Liver (tissue), 9 donors: ENCODE data around the gene TOP2A. TPM values are rescaled to one million over a fixed set of nuclear protein-coding genes. Genes with fewer than 3 reads are reported as not detected.

ENCODE experiments used
- DNase-seq: peaks from one replicate; pipeline ENCODE4 v3.0.0-alpha.2; 2017; ENCODE audit warnings: low spot score
- H3K27ac ChIP-seq, 2 donors: one replicate each; pipeline ENCODE4 v1.7.0; 2013; ENCODE audit warnings: inconsistent platforms in 2 of 2, low read length in 2 of 2, control low read depth in 1 of 2, low read depth in 1 of 2, mild to moderate bottlenecking in 1 of 2
- H3K27me3 ChIP-seq, 4 donors: one replicate each; pipeline versions ENCODE4 v1.6.1 to v1.7.0; 2013; ENCODE audit warnings: low read length in 3 of 4, inconsistent platforms in 1 of 4, mild to moderate bottlenecking in 1 of 4, moderate library complexity in 1 of 4; ENCODE audit not compliant: control insufficient read depth in 4 of 4, insufficient read depth in 4 of 4
- H3K36me3 ChIP-seq, 4 donors: one replicate each; pipeline versions ENCODE4 v1.6.1 to v1.7.0; 2013; ENCODE audit warnings: low read length in 3 of 4, mild to moderate bottlenecking in 3 of 4, low read depth in 1 of 4, moderate library complexity in 1 of 4; ENCODE audit not compliant: control insufficient read depth in 4 of 4, insufficient read depth in 3 of 4
- H3K4me1 ChIP-seq, 4 donors: one replicate each; pipeline versions ENCODE4 v1.6.1 to v1.7.0; 2013; ENCODE audit warnings: low read length in 3 of 4, mild to moderate bottlenecking in 3 of 4, moderate library complexity in 1 of 4; ENCODE audit not compliant: control insufficient read depth in 4 of 4, insufficient read depth in 4 of 4
- H3K4me3 ChIP-seq, 3 donors: one replicate each; pipeline versions ENCODE4 v1.6.1 to v1.7.0; 2013; ENCODE audit warnings: low read length in 3 of 3, control low read depth in 1 of 3, low read depth in 1 of 3, mild to moderate bottlenecking in 1 of 3
- H3K9ac ChIP-seq, 2 donors: one replicate each; pipeline ENCODE4 v1.7.0; 2013; ENCODE audit warnings: low read length in 2 of 2, mild to moderate bottlenecking in 2 of 2, moderate library complexity in 2 of 2, control low read depth in 1 of 2, low read depth in 1 of 2
- H3K9me3 ChIP-seq, 4 donors: one replicate each; pipeline versions ENCODE4 v1.6.1 to v1.7.0; 2013; ENCODE audit warnings: low read length in 3 of 4; ENCODE audit not compliant: control insufficient read depth in 4 of 4
- EGR1 ChIP-seq, 2 donors: IDR thresholded peaks; 2 replicates each; pipeline ENCODE4 v1.6.1; 2016 to 2018; ENCODE audit warnings: antibody characterized with exemption in 2 of 2, low read depth in 2 of 2
- FOXA1 ChIP-seq: IDR thresholded peaks from 2 replicates; pipeline ENCODE4 v1.6.1; 2016; ENCODE audit warnings: antibody characterized with exemption
- HNF4A ChIP-seq, 2 donors: conservative IDR thresholded peaks; 2 replicates each; pipeline ENCODE4 v1.6.1; 2016; ENCODE audit warnings: antibody characterized with exemption in 2 of 2, mild to moderate bottlenecking in 2 of 2
- HNF4G ChIP-seq: IDR thresholded peaks from 2 replicates; pipeline ENCODE4 v1.6.1; 2016; ENCODE audit warnings: antibody characterized with exemption
- NR2F2 ChIP-seq: IDR thresholded peaks from 2 replicates; pipeline ENCODE4 v1.6.1; 2016; ENCODE audit warnings: antibody characterized with exemption
- RAD21 ChIP-seq, 2 donors: IDR thresholded peaks; 2 replicates each; pipeline ENCODE4 v1.6.1; 2016; ENCODE audit warnings: antibody characterized with exemption in 2 of 2, mild to moderate bottlenecking in 2 of 2
- RXRA ChIP-seq, 2 donors: IDR thresholded peaks; 2 replicates each; pipeline ENCODE4 v1.6.1; 2017 to 2018; ENCODE audit warnings: antibody characterized with exemption in 2 of 2, mild to moderate bottlenecking in 1 of 2
- SP1 ChIP-seq: IDR thresholded peaks from 2 replicates; pipeline ENCODE4 v1.6.1; 2018; ENCODE audit warnings: antibody characterized with exemption, mild to moderate bottlenecking
- TAF1 ChIP-seq: conservative IDR thresholded peaks from 2 replicates; pipeline ENCODE4 v1.6.1; 2016; ENCODE audit warnings: antibody characterized with exemption, mild to moderate bottlenecking
- WGBS: extraction: QIAGEN DNeasy Blood & Tissue Kit; methylation state at CpG from one replicate; pipeline ENCODE4 v1.1.7; 2013; 5-methylcytosine and 5-hydroxymethylcytosine counted together
- polyA plus RNA-seq, 2 donors: library from polyadenylated mRNA; stranded (reverse) in 1 of 2; unstranded in 1 of 2; fragments of 200-250 nt in 1 of 2; fragments of >200 nt in 1 of 2; fragmentation: Nextera tagmentation in 1 of 2; extraction: Ambion mirVana in 1 of 2; gene quantifications; one replicate each; pipeline versions ENCODE4 v1.2.1 to v1.2.3, GENCODE V29; 2013 to 2015
- total RNA-seq, 2 donors: library from RNA; depleted of rRNA; stranded (reverse); fragments of >200 nt; gene quantifications; one replicate each; pipeline ENCODE4 v1.2.3, GENCODE V29; 2014
- TF ChIP-seq, protein P1 (sequence below): IDR thresholded peaks from 2 replicates; pipeline ENCODE4 v1.6.1; 2016; ENCODE audit warnings: antibody characterized with exemption
- TF ChIP-seq, protein P2 (sequence below): IDR thresholded peaks from 2 replicates; pipeline ENCODE4 v1.6.1; 2016; ENCODE audit warnings: antibody characterized with exemption
- TF ChIP-seq, protein P3 (sequence below): IDR thresholded peaks from 2 replicates; pipeline ENCODE4 v1.6.1; 2016; ENCODE audit warnings: antibody characterized with exemption, mild to moderate bottlenecking
- TF ChIP-seq, protein P4 (sequence below): IDR thresholded peaks from 2 replicates; pipeline ENCODE4 v1.6.1; 2016; ENCODE audit warnings: antibody characterized with exemption
- donor health status: healthy.
- donor health status: healthy.
- donor health status: healthy.
- donor health status: healthy.
- donor health status: healthy.

Gene TOP2A
- total and polyA plus RNA-seq, 4 donors: 0.08 to 102 (median 3.6) TPM

DNA sequence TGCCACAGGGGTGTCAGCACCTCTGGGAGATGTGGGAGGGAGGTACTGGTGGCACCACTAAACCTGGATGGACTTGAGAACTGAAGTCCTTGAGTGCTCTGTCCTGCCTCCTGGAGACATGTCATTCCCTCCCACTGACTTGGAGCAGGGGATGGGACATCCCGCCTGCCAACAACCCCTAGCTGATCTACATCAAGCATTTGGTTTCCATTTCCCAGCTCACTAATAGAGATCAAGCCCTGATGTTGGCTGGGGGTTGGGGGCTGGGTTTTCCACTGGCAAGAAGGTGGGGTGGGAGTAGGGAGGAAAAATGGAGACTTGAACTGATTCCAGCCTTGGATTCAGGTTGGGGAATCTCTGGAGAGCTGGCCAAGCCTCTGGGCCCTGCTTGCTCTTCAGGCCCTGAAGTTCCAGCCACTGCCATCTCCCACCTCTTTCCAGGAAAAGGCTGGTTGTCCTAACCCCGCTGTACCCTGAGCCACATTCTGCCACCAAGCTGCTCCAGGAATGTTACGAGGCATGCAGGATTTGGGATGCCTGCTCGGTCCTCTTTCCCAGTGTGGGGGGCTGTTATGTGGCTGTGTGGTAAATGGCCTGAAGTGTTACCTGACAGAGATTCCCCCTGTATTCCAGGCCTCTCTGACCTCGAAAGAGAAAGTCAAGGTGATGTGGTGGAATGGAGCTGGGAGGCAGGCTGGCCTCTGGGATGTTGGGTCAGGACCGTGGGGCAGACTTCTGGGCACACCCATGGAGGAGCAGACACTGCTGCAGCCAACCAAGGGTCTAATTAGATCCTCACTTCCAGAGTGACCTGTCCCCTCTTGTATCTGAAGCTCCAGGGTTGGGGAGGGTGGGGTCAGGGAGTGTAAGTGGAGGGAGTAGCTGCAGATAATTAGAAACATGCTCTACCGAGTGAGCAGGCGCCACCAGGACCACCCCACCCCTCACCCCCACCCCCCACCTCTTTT lies 42.2 kb upstream of the TOP2A start:
- H3K27ac ChIP-seq: peak overlapping the region in 1 of 2 donors; percentile 38
- no peak overlapping the region for H3K4me3 ChIP-seq
- H3K27me3 ChIP-seq: no peaks in the 10 kb centered on the region
- TF ChIP-seq HNF4A (conservative IDR thresholded peaks at IDR 0.05) (peak in 1 of 2 donors; percentile 37), TAF1 (no peak), RAD21 (IDR thresholded peaks at IDR 0.05) (peak in 1 of 2 donors; percentile 2), HNF4G (peak; percentile 13), RXRA (IDR thresholded peaks at IDR 0.05) (peak in 1 of 2 donors; percentile 10), NR2F2 (no peak), SP1 (peak; percentile 18)
- TF ChIP-seq, protein P1, sequence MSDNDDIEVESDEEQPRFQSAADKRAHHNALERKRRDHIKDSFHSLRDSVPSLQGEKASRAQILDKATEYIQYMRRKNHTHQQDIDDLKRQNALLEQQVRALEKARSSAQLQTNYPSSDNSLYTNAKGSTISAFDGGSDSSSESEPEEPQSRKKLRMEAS: no peak
- H3K9me3 ChIP-seq: no peaks in the 10 kb centered on the region
- DNase-seq: no peak
- H3K36me3 ChIP-seq: peaks cover 11 to 24% (median 23%) of the 10 kb centered on the region in 4 donors
- H3K4me1 ChIP-seq: peaks cover 0 to 78% (median 72%) of the 10 kb centered on the region in 4 donors
- WGBS: 54% methylated on average over 8 of the region's 8 CpGs
- H3K9ac ChIP-seq: no peak overlapping the region

DNA sequence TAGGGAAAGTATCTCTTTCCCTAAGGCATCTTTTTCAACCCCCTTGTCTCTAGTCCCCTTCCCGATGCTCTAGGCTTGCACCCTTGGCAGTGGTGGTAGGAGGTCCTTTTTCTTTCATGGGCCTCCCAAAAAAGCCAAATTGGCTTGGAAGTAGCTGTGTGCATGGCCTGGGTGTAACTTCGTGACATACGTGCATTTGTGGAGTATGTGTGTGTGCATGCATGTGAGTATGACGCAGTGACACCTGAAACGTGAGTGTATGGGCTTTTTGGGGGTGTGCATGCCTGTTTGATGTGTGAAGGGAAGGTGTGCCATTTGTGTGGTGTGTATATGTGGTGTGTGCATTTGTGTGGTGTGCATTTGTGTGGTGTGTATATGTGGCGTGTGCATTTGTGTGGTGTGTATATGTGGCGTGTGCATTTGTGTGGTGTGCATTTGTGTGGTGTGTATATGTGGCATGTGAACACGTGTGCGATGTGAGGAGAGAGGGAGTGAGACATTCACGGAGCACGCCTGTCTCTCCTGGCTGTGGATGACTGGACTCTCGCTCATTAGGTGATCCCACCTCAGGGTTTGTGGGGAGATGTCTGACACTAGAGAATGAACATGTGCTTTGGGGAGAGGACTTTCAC lies 41.3 kb upstream of the TOP2A start:
- H3K36me3 ChIP-seq: peaks cover 11 to 34% (median 31%) of the 10 kb centered on the region in 4 donors
- DNase-seq: no peak
- H3K27ac ChIP-seq: no peak overlapping the region
- 86% methylated on average over 12 of the region's 12 CpGs for WGBS
- H3K4me1 ChIP-seq: peaks cover 0 to 87% (median 81%) of the 10 kb centered on the region in 4 donors
- no peaks in the 10 kb centered on the region for H3K9me3 ChIP-seq
- H3K9ac ChIP-seq: no peak overlapping the region
- no peak overlapping the region for H3K4me3 ChIP-seq
- no peaks in the 10 kb centered on the region for H3K27me3 ChIP-seq
- TF ChIP-seq FOXA1 (no peak), EGR1 (IDR thresholded peaks at IDR 0.05; ENCODE audit: low read depth in 2 of 2) (no peak), RAD21 (IDR thresholded peaks at IDR 0.05) (no peak), TAF1 (no peak), HNF4G (no peak)
- TF ChIP-seq, protein P2, sequence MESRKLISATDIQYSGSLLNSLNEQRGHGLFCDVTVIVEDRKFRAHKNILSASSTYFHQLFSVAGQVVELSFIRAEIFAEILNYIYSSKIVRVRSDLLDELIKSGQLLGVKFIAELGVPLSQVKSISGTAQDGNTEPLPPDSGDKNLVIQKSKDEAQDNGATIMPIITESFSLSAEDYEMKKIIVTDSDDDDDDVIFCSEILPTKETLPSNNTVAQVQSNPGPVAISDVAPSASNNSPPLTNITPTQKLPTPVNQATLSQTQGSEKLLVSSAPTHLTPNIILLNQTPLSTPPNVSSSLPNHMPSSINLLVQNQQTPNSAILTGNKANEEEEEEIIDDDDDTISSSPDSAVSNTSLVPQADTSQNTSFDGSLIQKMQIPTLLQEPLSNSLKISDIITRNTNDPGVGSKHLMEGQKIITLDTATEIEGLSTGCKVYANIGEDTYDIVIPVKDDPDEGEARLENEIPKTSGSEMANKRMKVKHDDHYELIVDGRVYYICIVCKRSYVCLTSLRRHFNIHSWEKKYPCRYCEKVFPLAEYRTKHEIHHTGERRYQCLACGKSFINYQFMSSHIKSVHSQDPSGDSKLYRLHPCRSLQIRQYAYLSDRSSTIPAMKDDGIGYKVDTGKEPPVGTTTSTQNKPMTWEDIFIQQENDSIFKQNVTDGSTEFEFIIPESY: no peak
- TF ChIP-seq, protein P3, sequence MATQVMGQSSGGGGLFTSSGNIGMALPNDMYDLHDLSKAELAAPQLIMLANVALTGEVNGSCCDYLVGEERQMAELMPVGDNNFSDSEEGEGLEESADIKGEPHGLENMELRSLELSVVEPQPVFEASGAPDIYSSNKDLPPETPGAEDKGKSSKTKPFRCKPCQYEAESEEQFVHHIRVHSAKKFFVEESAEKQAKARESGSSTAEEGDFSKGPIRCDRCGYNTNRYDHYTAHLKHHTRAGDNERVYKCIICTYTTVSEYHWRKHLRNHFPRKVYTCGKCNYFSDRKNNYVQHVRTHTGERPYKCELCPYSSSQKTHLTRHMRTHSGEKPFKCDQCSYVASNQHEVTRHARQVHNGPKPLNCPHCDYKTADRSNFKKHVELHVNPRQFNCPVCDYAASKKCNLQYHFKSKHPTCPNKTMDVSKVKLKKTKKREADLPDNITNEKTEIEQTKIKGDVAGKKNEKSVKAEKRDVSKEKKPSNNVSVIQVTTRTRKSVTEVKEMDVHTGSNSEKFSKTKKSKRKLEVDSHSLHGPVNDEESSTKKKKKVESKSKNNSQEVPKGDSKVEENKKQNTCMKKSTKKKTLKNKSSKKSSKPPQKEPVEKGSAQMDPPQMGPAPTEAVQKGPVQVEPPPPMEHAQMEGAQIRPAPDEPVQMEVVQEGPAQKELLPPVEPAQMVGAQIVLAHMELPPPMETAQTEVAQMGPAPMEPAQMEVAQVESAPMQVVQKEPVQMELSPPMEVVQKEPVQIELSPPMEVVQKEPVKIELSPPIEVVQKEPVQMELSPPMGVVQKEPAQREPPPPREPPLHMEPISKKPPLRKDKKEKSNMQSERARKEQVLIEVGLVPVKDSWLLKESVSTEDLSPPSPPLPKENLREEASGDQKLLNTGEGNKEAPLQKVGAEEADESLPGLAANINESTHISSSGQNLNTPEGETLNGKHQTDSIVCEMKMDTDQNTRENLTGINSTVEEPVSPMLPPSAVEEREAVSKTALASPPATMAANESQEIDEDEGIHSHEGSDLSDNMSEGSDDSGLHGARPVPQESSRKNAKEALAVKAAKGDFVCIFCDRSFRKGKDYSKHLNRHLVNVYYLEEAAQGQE: no peak
- TF ChIP-seq, protein P4, sequence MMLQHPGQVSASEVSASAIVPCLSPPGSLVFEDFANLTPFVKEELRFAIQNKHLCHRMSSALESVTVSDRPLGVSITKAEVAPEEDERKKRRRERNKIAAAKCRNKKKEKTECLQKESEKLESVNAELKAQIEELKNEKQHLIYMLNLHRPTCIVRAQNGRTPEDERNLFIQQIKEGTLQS: no peak
